ENCODE data around the gene PPM1N. TPM values are rescaled to one million over a fixed set of nuclear protein-coding genes. Genes with fewer than 3 reads are reported as not detected.

Gene PPM1N
- total and polyA plus RNA-seq, 7 donors: 1.2 to 4.2 (median 2.5) TPM

DNA sequence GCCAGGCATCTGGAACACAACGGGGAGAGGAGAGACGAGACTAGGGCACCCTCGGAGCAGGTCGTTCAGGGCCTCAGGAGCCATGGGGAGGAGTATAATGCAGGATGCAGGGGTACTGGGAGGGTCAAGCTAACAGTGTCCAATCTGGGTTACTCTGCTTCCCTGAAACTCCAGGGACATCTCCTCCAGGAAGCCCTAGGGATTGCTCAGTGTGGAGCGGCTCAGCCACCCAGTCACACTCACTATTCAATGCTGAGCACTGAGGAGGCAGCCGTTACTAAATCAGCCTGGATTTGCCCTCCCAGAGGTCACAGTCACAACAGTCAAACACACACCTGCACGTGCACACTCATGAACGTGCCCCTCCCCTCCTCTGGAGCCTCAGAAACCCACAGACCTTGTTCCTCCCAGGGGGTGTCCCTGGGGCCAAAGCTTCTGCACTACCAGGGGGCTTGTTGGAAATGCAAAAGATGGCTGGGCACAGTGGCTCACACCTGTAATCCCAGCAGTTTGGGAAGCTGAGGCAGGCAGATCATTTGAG lies 37.4 kb upstream of the PPM1N start:
- Histone ChIP-seq H3K4me1 (peaks cover 0 to 8% (median 6%) of the 10 kb centered on the region in 4 donors), H3K27me3 (no peaks in the 10 kb centered on the region), H3K27ac (no peak overlapping the region), H3K9me3 (no peaks in the 10 kb centered on the region), H3K36me3 (no peaks in the 10 kb centered on the region), H3K4me3 (no peak overlapping the region)
- intact Hi-C loops (cut with DNase I): no loop called here
- no peak for DNase-seq
- 43 to 55% methylated on average over 8 of the region's 8 CpGs for WGBS, 2 donors
- no peak for TF ChIP-seq POLR2A (IDR thresholded peaks at IDR 0.05)
- TF ChIP-seq EP300 (IDR thresholded peaks at IDR 0.05): no peak
- TF ChIP-seq POLR2AphosphoS5 (IDR thresholded peaks at IDR 0.05): no peak
- TF ChIP-seq, protein P1, sequence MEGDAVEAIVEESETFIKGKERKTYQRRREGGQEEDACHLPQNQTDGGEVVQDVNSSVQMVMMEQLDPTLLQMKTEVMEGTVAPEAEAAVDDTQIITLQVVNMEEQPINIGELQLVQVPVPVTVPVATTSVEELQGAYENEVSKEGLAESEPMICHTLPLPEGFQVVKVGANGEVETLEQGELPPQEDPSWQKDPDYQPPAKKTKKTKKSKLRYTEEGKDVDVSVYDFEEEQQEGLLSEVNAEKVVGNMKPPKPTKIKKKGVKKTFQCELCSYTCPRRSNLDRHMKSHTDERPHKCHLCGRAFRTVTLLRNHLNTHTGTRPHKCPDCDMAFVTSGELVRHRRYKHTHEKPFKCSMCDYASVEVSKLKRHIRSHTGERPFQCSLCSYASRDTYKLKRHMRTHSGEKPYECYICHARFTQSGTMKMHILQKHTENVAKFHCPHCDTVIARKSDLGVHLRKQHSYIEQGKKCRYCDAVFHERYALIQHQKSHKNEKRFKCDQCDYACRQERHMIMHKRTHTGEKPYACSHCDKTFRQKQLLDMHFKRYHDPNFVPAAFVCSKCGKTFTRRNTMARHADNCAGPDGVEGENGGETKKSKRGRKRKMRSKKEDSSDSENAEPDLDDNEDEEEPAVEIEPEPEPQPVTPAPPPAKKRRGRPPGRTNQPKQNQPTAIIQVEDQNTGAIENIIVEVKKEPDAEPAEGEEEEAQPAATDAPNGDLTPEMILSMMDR (IDR thresholded peaks at IDR 0.05): no peak

DNA sequence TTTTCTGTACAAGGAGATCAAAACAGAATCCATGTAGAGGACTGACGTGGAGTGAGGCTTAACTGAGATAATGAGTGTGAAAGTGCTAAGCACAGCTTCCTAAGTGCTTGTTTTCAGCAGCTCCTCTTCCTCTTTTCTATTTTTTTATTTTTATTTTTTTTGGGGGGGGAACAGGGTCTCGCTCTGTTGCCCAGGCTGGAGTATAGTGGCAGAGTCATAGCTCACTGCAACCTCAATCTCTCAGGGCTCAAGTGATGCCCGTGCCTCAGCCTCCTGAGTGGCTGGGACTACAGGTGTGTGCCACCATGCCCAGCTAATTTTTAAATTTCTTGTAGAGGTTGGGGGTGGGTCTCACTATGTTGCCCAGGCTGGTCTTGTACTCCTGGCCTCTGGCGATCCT lies 36.1 kb upstream of the PPM1N start:
- no peak for DNase-seq
- WGBS, 2 donors: 65 to 71% methylated on average over 4 of the region's 4 CpGs
- Histone ChIP-seq H3K9me3 (no peaks in the 10 kb centered on the region), H3K27me3 (no peaks in the 10 kb centered on the region), H3K4me3 (no peak overlapping the region), H3K4me1 (peaks cover 0 to 4% (median 3%) of the 10 kb centered on the region in 4 donors), H3K27ac (no peak overlapping the region), H3K36me3 (no peaks in the 10 kb centered on the region)
- intact Hi-C loops (cut with DNase I): no loop called here
- TF ChIP-seq POLR2A (IDR thresholded peaks at IDR 0.05) (no peak), EP300 (IDR thresholded peaks at IDR 0.05) (no peak), POLR2AphosphoS5 (IDR thresholded peaks at IDR 0.05) (no peak)
- TF ChIP-seq, protein P1 (IDR thresholded peaks at IDR 0.05): no peak

DNA sequence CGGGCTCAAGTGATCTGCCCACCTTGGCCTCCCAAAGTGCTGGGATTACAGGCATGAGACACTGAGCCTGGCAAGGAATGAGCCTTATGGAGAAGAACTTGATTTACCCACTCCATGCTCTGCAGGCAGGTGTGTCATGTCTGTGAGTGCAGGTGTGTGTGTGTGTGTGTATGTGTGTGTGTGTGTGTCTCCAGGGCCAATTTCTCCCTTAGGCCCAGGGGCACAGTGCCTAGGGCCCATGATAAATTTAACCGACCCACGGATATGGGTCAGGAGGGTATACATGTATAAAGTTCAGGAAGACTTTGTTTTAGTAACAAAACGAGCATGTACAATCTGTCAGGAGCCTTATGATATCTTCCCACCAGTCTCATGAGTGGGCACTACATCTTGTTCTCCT lies 35.0 kb upstream of the PPM1N start:
- TF ChIP-seq POLR2A (IDR thresholded peaks at IDR 0.05) (no peak), POLR2AphosphoS5 (IDR thresholded peaks at IDR 0.05) (no peak), EP300 (IDR thresholded peaks at IDR 0.05) (no peak)
- TF ChIP-seq, protein P1 (IDR thresholded peaks at IDR 0.05): no peak
- Histone ChIP-seq H3K36me3 (no peaks in the 10 kb centered on the region), H3K27ac (no peak overlapping the region), H3K4me3 (no peak overlapping the region), H3K4me1 (peaks cover 0 to 13% (median 10%) of the 10 kb centered on the region in 4 donors), H3K9me3 (no peaks in the 10 kb centered on the region), H3K27me3 (no peaks in the 10 kb centered on the region)
- intact Hi-C loops (cut with DNase I): no loop called here
- no peak for DNase-seq
- WGBS, 2 donors: 68 to 80% methylated on average over 4 of the region's 4 CpGs

DNA sequence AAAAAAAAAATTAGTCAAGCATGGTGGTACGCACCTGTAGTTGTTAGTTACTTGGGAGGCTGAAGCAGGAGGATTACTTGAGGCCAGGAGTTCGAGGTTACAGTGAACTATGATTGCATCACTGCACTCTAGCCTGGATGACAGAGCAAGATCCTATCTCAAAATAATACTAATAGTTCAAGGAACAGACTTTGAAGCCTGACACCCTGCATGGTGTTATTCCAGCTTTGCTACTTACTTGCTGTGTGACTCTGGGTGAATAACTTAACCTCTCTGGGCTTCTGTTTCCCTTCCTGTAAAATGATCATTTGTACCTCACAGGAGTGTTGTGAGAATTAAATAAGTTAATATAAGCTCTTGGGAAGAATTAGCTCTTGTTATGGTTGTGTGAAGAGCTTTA lies 34.0 kb upstream of the PPM1N start:
- H3K9me3 ChIP-seq: no peaks in the 10 kb centered on the region
- TF ChIP-seq, protein P1 (IDR thresholded peaks at IDR 0.05): no peak
- TF ChIP-seq EP300 (IDR thresholded peaks at IDR 0.05) (no peak), POLR2AphosphoS5 (IDR thresholded peaks at IDR 0.05) (no peak), POLR2A (IDR thresholded peaks at IDR 0.05) (no peak)
- no peak overlapping the region for H3K4me3 ChIP-seq
- H3K4me1 ChIP-seq: peaks cover 0 to 20% (median 17%) of the 10 kb centered on the region in 4 donors
- H3K27me3 ChIP-seq: no peaks in the 10 kb centered on the region
- WGBS, 2 donors: 86 to 92% methylated on average over 2 of the region's 2 CpGs
- no peak for DNase-seq
- no peak overlapping the region for H3K27ac ChIP-seq
- H3K36me3 ChIP-seq: no peaks in the 10 kb centered on the region
- intact Hi-C loops (cut with DNase I): no loop called here
